IMR-90 (cell line): ENCODE results near the gene GALNT17. TPM values are rescaled to one million over a fixed set of nuclear protein-coding genes. Genes with fewer than 3 reads are reported as not detected.

Experiments
- ATAC-seq: fragments of 200-7000 bp; cut with Tn5 transposase; 2 replicates; pipeline ENCODE4 v1.9.1; 2020; ENCODE audit warnings: low read depth, mild to moderate bottlenecking, moderate library complexity
- BruUV-seq: library from RNA; stranded (reverse); fragments of 400-500 nt; replicated peaks from 2 replicates; lab custom pipeline; 2021; lab: Mats Ljungman, UMichigan
- CTCF ChIA-PET: fragments of 300-600 bp; formaldehyde crosslinking; extraction: SDS; loops from one replicate; lab custom pipeline; 2021; ENCODE audit warnings: antibody characterized with exemption; lab: Yijun Ruan, JAX
- POLR2A ChIA-PET: fragments of 300-600 bp; sonication (Branson Sonifier 250); formaldehyde crosslinking; loops from one replicate; lab custom pipeline; 2022; ENCODE audit warnings: antibody characterized with exemption; ENCODE audit not compliant: unreplicated experiment; lab: Charles Lee
- DNase-seq: peaks from one replicate; pipeline ENCODE4 v3.0.0; 2013
- H2AFZ ChIP-seq: replicated peaks from 2 replicates; pipeline ENCODE3; 2013; ENCODE audit warnings: low read length, mild to moderate bottlenecking; ENCODE audit not compliant: poor library complexity
- H2AK5ac ChIP-seq: 2 replicates; pipeline ENCODE4 v1.6.1; 2013; ENCODE audit warnings: low read depth, low read length, inconsistent platforms
- H2AK9ac ChIP-seq: replicated peaks from 2 replicates; pipeline ENCODE3; 2013; ENCODE audit warnings: mild to moderate bottlenecking, low read depth, low read length, moderate library complexity; ENCODE audit not compliant: poor library complexity
- H2BK120ac ChIP-seq: 2 replicates; pipeline ENCODE4 v1.6.1; 2013; ENCODE audit warnings: low read depth, low read length, inconsistent platforms
- H2BK15ac ChIP-seq: 3 replicates; pipeline ENCODE4 v1.6.1; 2013; ENCODE audit warnings: low read depth, low read length, inconsistent platforms
- H2BK20ac ChIP-seq: 2 replicates; pipeline ENCODE4 v1.6.1; 2013; ENCODE audit warnings: low read depth, mild to moderate bottlenecking, inconsistent platforms, low read length, moderate library complexity
- H2BK5ac ChIP-seq: 2 replicates; pipeline ENCODE4 v1.6.1; 2013; ENCODE audit warnings: mild to moderate bottlenecking, low read depth, low read length, inconsistent platforms; ENCODE audit not compliant: poor library complexity, severe bottlenecking
- H3K14ac ChIP-seq: replicated peaks from 2 replicates; pipeline ENCODE4 v1.6.1; 2013; ENCODE audit warnings: low read depth, low read length, inconsistent platforms
- H3K18ac ChIP-seq: 2 replicates; pipeline ENCODE4 v1.6.1; 2013; ENCODE audit warnings: low read depth, low read length, control low read depth
- H3K23ac ChIP-seq: 2 replicates; pipeline ENCODE4 v1.6.1; 2013; ENCODE audit warnings: low read depth, low read length, inconsistent platforms
- H3K27ac ChIP-seq: 2 replicates; pipeline ENCODE4 v1.5.1; 2013; ENCODE audit warnings: mild to moderate bottlenecking, control low read depth, low read length; ENCODE audit not compliant: insufficient read depth
- H3K27me3 ChIP-seq: 2 replicates; pipeline ENCODE4 v1.6.1; 2013; ENCODE audit warnings: low read length; ENCODE audit not compliant: control insufficient read depth, insufficient read depth
- H3K36me3 ChIP-seq: 2 replicates; pipeline ENCODE4 v1.6.1; 2013; ENCODE audit warnings: low read length, mixed read lengths; ENCODE audit not compliant: control insufficient read depth, insufficient read depth
- H3K4ac ChIP-seq: 2 replicates; pipeline ENCODE4 v1.6.1; 2013; ENCODE audit warnings: low read depth, low read length, inconsistent platforms
- H3K4me1 ChIP-seq: 2 replicates; pipeline ENCODE4 v1.6.1; 2013; ENCODE audit warnings: low read length, mixed read lengths; ENCODE audit not compliant: control insufficient read depth, insufficient read depth
- H3K4me2 ChIP-seq: 2 replicates; pipeline ENCODE4 v1.6.1; 2013; ENCODE audit warnings: low read depth, mild to moderate bottlenecking, control low read depth, low read length, moderate library complexity
- H3K4me3 ChIP-seq: 2 replicates; pipeline ENCODE4 v1.5.1; 2013; ENCODE audit warnings: low read depth, mild to moderate bottlenecking, control low read depth, low read length, moderate library complexity; ENCODE audit not compliant: insufficient read depth
- H3K56ac ChIP-seq: 2 replicates; pipeline ENCODE4 v1.6.1; 2013; ENCODE audit warnings: low read length, inconsistent platforms; ENCODE audit not compliant: insufficient read depth; ENCODE audit errors: extremely low read depth
- H3K79me1 ChIP-seq, 2 experiments: 2 replicates each; pipeline ENCODE4 v1.6.1; 2013; ENCODE audit warnings: low read length in 2 of 2, inconsistent platforms in 1 of 2, low read depth in 1 of 2
- H3K9ac ChIP-seq: 2 replicates; pipeline ENCODE4 v1.6.1; 2013; ENCODE audit warnings: low read depth, low read length, control low read depth
- H3K9me1 ChIP-seq: 2 replicates; pipeline ENCODE4 v1.6.1; 2013; ENCODE audit warnings: low read length, inconsistent platforms; ENCODE audit not compliant: insufficient read depth
- H3K9me3 ChIP-seq: 2 replicates; pipeline ENCODE4 v1.6.1; 2013; ENCODE audit warnings: low read length; ENCODE audit not compliant: control insufficient read depth, insufficient read depth
- H4K20me1 ChIP-seq: 2 replicates; pipeline ENCODE4 v1.6.1; 2013; ENCODE audit warnings: low read length, inconsistent platforms; ENCODE audit not compliant: insufficient read depth
- H4K5ac ChIP-seq: 2 replicates; pipeline ENCODE4 v1.6.1; 2013; ENCODE audit warnings: mild to moderate bottlenecking, low read depth, low read length, control low read depth
- H4K8ac ChIP-seq, 2 experiments: 2 replicates each; pipeline ENCODE4 v1.6.1; 2013; ENCODE audit warnings: low read depth in 2 of 2, low read length in 2 of 2, control low read depth in 1 of 2, inconsistent platforms in 1 of 2
- H4K91ac ChIP-seq: 2 replicates; pipeline ENCODE4 v1.6.1; 2013; ENCODE audit warnings: low read depth, low read length, inconsistent platforms; ENCODE audit not compliant: insufficient read depth
- BHLHE40 ChIP-seq: fragments of 150-350 bp; IDR thresholded peaks from 2 replicates; pipeline ENCODE4 v1.6.1; 2016; ENCODE audit warnings: mild to moderate bottlenecking, low read depth, low read length
- CHD1 ChIP-seq: IDR thresholded peaks from 2 replicates; pipeline ENCODE4 v1.6.1; 2012; ENCODE audit warnings: low read depth, low read length, improper control_type of control experiment
- CTCF ChIP-seq: conservative IDR thresholded peaks from 2 replicates; pipeline ENCODE4 v1.5.1; 2012; ENCODE audit warnings: mild to moderate bottlenecking, low read depth, low read length, improper control_type of control experiment
- ELK1 ChIP-seq: fragments of 150-350 bp; IDR thresholded peaks from 2 replicates; pipeline ENCODE4 v1.6.1; 2016; ENCODE audit warnings: low read depth, mild to moderate bottlenecking, low read length, moderate library complexity, borderline replicate concordance
- MAZ ChIP-seq: IDR thresholded peaks from 2 replicates; pipeline ENCODE4 v1.6.1; 2012; ENCODE audit warnings: low read depth, mild to moderate bottlenecking, low read length, improper control_type of control experiment, moderate library complexity, borderline replicate concordance
- MXI1 ChIP-seq: IDR thresholded peaks from 2 replicates; pipeline ENCODE4 v1.6.1; 2012; ENCODE audit warnings: low read depth, mild to moderate bottlenecking, low read length, moderate library complexity, borderline replicate concordance
- NFE2L2 ChIP-seq: fragments of 150-350 bp; IDR thresholded peaks from 2 replicates; pipeline ENCODE4 v1.6.1; 2016; ENCODE audit warnings: low read depth, mild to moderate bottlenecking, low read length
- POLR2A ChIP-seq: IDR thresholded peaks from 2 replicates; pipeline ENCODE4 v1.6.1; 2012; ENCODE audit warnings: mild to moderate bottlenecking, low read depth, low read length
- RAD21 ChIP-seq: IDR thresholded peaks from 2 replicates; pipeline ENCODE4 v1.6.1; 2012; ENCODE audit warnings: low read length, improper control_type of control experiment
- RFX5 ChIP-seq: IDR thresholded peaks from 2 replicates; pipeline ENCODE4 v1.8.0; 2012; ENCODE audit warnings: low read depth, mild to moderate bottlenecking, low read length, moderate library complexity
- USF2 ChIP-seq: fragments of 150-350 bp; IDR thresholded peaks from 2 replicates; pipeline ENCODE4 v1.6.1; 2017; ENCODE audit warnings: mild to moderate bottlenecking, antibody characterized with exemption, low read length, low read depth
- WGBS, 2 experiments: methylation state at CpG; one replicate each; pipeline versions ENCODE4 v1.1.5 to v1.1.7; 2013; ENCODE audit warnings: missing lambda C conversion rate in 2 of 2; ENCODE audit not compliant: insufficient read length in 1 of 2; ENCODE audit errors: extremely low coverage in 2 of 2; 5-methylcytosine and 5-hydroxymethylcytosine counted together
- dilution Hi-C: fragments of 300-500 bp; cut with HindIII; formaldehyde crosslinking; loops from one replicate; pipeline ENCODE4 v1.14.3; 2018; ENCODE audit warnings: low sequenced_read_pairs; ENCODE audit not compliant: unreplicated experiment
- in situ Hi-C: fragments of 300-500 bp; cut with MboI; formaldehyde crosslinking; loops from 3 replicates; pipeline ENCODE4 v1.14.3; 2019; ENCODE audit warnings: low sequenced_read_pairs, inconsistent platforms, mixed read lengths
- intact Hi-C: fragments of 100-400 bp; cut with micrococcal nuclease; formaldehyde crosslinking; loops from 2 replicates; pipeline ENCODE4 v1.10.0; 2022
- polyA plus RNA-seq, 3 experiments: library from polyadenylated mRNA; depleted of rRNA; stranded (reverse); fragments of >200 nt; gene quantifications; 2 replicates each; pipeline ENCODE4 v1.2.3, GENCODE V29; 2012; ENCODE audit warnings: low replicate concordance in 1 of 3
- total RNA-seq: library from RNA; depleted of rRNA; stranded (reverse); fragments of >200 nt; gene quantifications from 2 replicates; pipeline ENCODE4 v1.2.3, GENCODE V29; 2012

The GALNT17 gene
- total and polyA plus RNA-seq, 2 of the 4 experiments (the other 2 are of a cell fraction): not detected

GRCh38 chr7:71243736-71244410 lies 111.9 kb downstream of the GALNT17 start:
- H2BK5ac ChIP-seq: no peak overlapping the region
- H3K56ac ChIP-seq: no peak overlapping the region
- no peak overlapping the region for H4K5ac ChIP-seq
- in situ Hi-C loops (no loop called here), dilution Hi-C loops (no loop called here), intact Hi-C loops (no loop called here)
- ATAC-seq (no peak), DNase-seq (no peak)
- BruUV-seq: no TSS peak
- no peaks in the 10 kb centered on the region for H4K20me1 ChIP-seq
- peaks cover 10% of the 10 kb centered on the region for H3K9me3 ChIP-seq
- no peak overlapping the region for H4K91ac ChIP-seq
- ChIA-PET POLR2A (no interaction called here), CTCF (no interaction called here)
- no peak for TF ChIP-seq RAD21
- no peak for TF ChIP-seq CTCF
- TF ChIP-seq RFX5: no peak
- TF ChIP-seq MXI1: no peak
- TF ChIP-seq BHLHE40: no peak
- no peak for TF ChIP-seq ELK1
- no peak for TF ChIP-seq NFE2L2
- no peak for TF ChIP-seq MAZ
- TF ChIP-seq USF2: no peak
- TF ChIP-seq POLR2A: no peak
- no peak for TF ChIP-seq CHD1
- no peak overlapping the region for H4K8ac ChIP-seq
- H3K4me1 ChIP-seq: no peaks in the 10 kb centered on the region
- H3K4me3 ChIP-seq: no peak overlapping the region
- no peak overlapping the region for H3K4ac ChIP-seq
- H3K14ac ChIP-seq: no peak overlapping the region
- H2AK9ac ChIP-seq: no peak overlapping the region
- H2BK20ac ChIP-seq: no peak overlapping the region
- no peak overlapping the region for H2BK15ac ChIP-seq
- no peak overlapping the region for H2AK5ac ChIP-seq
- no peak overlapping the region for H3K9ac ChIP-seq
- H3K18ac ChIP-seq: no peak overlapping the region
- H3K36me3 ChIP-seq: no peaks in the 10 kb centered on the region
- no peak overlapping the region for H3K23ac ChIP-seq
- no peak overlapping the region for H3K4me2 ChIP-seq
- no peak overlapping the region for H3K27ac ChIP-seq
- no peak overlapping the region for H2AFZ ChIP-seq
- H3K79me1 ChIP-seq: no peaks in the 10 kb centered on the region
- H3K9me1 ChIP-seq: no peaks in the 10 kb centered on the region
- H2BK120ac ChIP-seq: no peak overlapping the region
- H3K27me3 ChIP-seq: no peaks in the 10 kb centered on the region
- 0% methylated on average over 4 of the region's 8 CpGs; no CpG with 5 or more reads in 1 of the 2 experiments for WGBS, 2 experiments
